Smooth muscle cell (in vitro differentiated cells): ENCODE data around the gene TSPAN10. TPM values are rescaled to one million over a fixed set of nuclear protein-coding genes. Genes with fewer than 3 reads are reported as not detected.

Experiments
- DNase-seq: peaks from one replicate; lab custom pipeline; 2025; ENCODE audit not compliant: unreplicated experiment; lab: John Stamatoyannopoulos, UW
- H2AFZ ChIP-seq: fragments of 200-600 bp; sonication (generic); 2 replicates; pipeline ENCODE4 v1.6.0; 2016; ENCODE audit warnings: antibody characterized with exemption, low read depth, mild to moderate bottlenecking
- H3F3A ChIP-seq: fragments of 200-600 bp; sonication (generic); 2 replicates; pipeline ENCODE4 v1.6.0; 2017; ENCODE audit warnings: antibody characterized with exemption, low read depth
- H3K27ac ChIP-seq: fragments of 200-600 bp; sonication (generic); 2 replicates; pipeline ENCODE4 v1.5.1; 2016; ENCODE audit warnings: low read depth, mild to moderate bottlenecking
- H3K27me3 ChIP-seq: fragments of 200-600 bp; sonication (generic); 2 replicates; pipeline ENCODE4 v1.6.1; 2016; ENCODE audit warnings: low read depth, mild to moderate bottlenecking
- H3K36me3 ChIP-seq: fragments of 200-600 bp; sonication (generic); 2 replicates; pipeline ENCODE4 v1.5.1; 2016; ENCODE audit warnings: low read depth
- H3K4me1 ChIP-seq: fragments of 200-600 bp; sonication (generic); 2 replicates; pipeline ENCODE4 v1.5.1; 2016; ENCODE audit warnings: low read depth
- H3K4me2 ChIP-seq: fragments of 200-600 bp; sonication (generic); 2 replicates; pipeline ENCODE4 v1.6.0; 2016; ENCODE audit warnings: mild to moderate bottlenecking
- H3K4me3 ChIP-seq: fragments of 200-600 bp; sonication (generic); 2 replicates; pipeline ENCODE4 v1.5.1; 2016; ENCODE audit warnings: mild to moderate bottlenecking
- H3K79me2 ChIP-seq: fragments of 200-600 bp; sonication (generic); 2 replicates; pipeline ENCODE4 v1.6.0; 2016; ENCODE audit warnings: low read depth, mild to moderate bottlenecking
- H3K9ac ChIP-seq: fragments of 200-600 bp; sonication (generic); 2 replicates; pipeline ENCODE4 v1.6.0; 2016; ENCODE audit warnings: low read depth
- H3K9me3 ChIP-seq: fragments of 200-600 bp; sonication (generic); replicated peaks from 2 replicates; pipeline ENCODE4 v1.5.1; 2016; ENCODE audit warnings: low read depth
- H4K20me1 ChIP-seq: fragments of 200-600 bp; sonication (generic); 2 replicates; pipeline ENCODE4 v1.6.0; 2016; ENCODE audit warnings: low read depth
- WGBS: methylation state at CpG from one replicate; pipeline ENCODE4 v1.1.7; 2016; ENCODE audit warnings: low lambda C conversion rate; 5-methylcytosine and 5-hydroxymethylcytosine counted together
- microRNA-seq: library from miRNA; unstranded; fragments of <30 nt; microRNA quantifications from one replicate; pipeline ENCODE4, GENCODE V29; 2016; ENCODE audit warnings: borderline number of aligned reads
- polyA plus RNA-seq: library from polyadenylated mRNA; unstranded; fragments of >200 nt; fragmentation: Nextera tagmentation; extraction: Ambion mirVana; gene quantifications from 2 replicates; pipeline ENCODE4 v1.2.1, GENCODE V29; 2016
- small RNA-seq: library from RNA; depleted of rRNA; stranded (forward); fragments of <200 nt; gene quantifications from one replicate; pipeline ENCODE3, GENCODE V24; 2014
- total RNA-seq: library from RNA; depleted of rRNA; stranded (reverse); fragments of >200 nt; gene quantifications from 2 replicates; pipeline ENCODE4 v1.2.3, GENCODE V29; 2014
- TF ChIP-seq, protein P1 (sequence below): fragments of 200-600 bp; sonication (generic); IDR thresholded peaks from 2 replicates; pipeline ENCODE4 v1.5.1; 2017; ENCODE audit warnings: borderline replicate concordance, mild to moderate bottlenecking, antibody characterized with exemption; ENCODE audit not compliant: insufficient read depth, poor library complexity, severe bottlenecking

The TSPAN10 gene
- total and polyA plus RNA-seq, 2 experiments from 2014 or later: 0.67 to 1.2 TPM

DNA sequence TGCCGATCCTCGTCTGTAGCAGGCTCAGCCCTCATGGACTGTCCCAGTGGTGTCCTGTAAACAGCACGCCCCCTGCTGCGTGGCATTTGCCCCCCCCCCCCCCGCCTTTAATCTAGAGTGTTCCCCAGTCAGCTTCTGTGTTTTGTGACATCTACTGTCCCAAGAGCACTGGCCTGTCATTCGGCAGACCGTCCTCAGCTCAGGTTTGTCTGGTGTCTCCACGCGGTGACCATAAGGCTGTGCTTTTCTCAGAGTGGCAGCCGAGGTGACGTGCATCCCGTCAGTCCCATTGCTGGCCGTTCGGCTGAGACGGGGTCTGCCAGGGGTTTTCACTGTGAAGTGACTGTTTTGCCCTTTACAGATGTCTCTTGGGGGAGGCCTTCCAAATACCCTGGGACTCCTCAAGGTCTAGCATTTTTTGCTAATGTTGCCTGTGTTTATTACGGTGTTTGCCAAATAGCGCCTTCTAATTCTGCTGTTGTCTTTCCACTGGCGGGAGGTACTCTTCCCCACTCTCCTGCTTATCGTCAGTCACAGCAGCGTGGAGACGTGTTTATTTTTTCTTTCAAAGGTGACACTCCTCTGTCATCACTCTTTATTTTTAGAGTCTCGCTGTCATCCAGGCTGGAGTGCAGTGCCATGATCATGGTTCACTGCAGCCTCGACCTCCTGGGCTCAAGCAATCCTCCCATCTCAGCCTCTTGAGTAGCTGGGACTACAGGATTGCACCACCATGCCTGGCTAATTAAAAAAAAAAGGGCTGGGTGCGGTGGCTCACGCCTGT lies 60.5 kb downstream of the TSPAN10 start:
- H3K79me2 ChIP-seq: peaks cover 50% of the 10 kb centered on the region
- H3K27ac ChIP-seq: no peak overlapping the region
- peaks cover 9% of the 10 kb centered on the region for H3K4me1 ChIP-seq
- H3K9me3 ChIP-seq: no peaks in the 10 kb centered on the region
- DNase-seq: no peak
- H3K27me3 ChIP-seq: no peaks in the 10 kb centered on the region
- H3K4me2 ChIP-seq: no peak overlapping the region
- peaks cover 56% of the 10 kb centered on the region for H4K20me1 ChIP-seq
- peaks cover 3% of the 10 kb centered on the region for H3F3A ChIP-seq
- TF ChIP-seq, protein P1, sequence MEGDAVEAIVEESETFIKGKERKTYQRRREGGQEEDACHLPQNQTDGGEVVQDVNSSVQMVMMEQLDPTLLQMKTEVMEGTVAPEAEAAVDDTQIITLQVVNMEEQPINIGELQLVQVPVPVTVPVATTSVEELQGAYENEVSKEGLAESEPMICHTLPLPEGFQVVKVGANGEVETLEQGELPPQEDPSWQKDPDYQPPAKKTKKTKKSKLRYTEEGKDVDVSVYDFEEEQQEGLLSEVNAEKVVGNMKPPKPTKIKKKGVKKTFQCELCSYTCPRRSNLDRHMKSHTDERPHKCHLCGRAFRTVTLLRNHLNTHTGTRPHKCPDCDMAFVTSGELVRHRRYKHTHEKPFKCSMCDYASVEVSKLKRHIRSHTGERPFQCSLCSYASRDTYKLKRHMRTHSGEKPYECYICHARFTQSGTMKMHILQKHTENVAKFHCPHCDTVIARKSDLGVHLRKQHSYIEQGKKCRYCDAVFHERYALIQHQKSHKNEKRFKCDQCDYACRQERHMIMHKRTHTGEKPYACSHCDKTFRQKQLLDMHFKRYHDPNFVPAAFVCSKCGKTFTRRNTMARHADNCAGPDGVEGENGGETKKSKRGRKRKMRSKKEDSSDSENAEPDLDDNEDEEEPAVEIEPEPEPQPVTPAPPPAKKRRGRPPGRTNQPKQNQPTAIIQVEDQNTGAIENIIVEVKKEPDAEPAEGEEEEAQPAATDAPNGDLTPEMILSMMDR: no peak
- no peak overlapping the region for H2AFZ ChIP-seq
- no peaks in the 10 kb centered on the region for H3K36me3 ChIP-seq
- no peak overlapping the region for H3K4me3 ChIP-seq
- no peak overlapping the region for H3K9ac ChIP-seq
- 93% methylated on average over 25 of the region's 25 CpGs for WGBS

Small RNA genes within 50 kb of the gene (microRNA-seq; reads per million reads assigned to microRNA genes)
- 2.3 reads per million for gene MIR6786

Small RNA genes within 50 kb of the gene (small RNA-seq; reads per million reads assigned to genes)
- gene MIR6786: 0.13 reads per million

Other genes with a start within 250 kb of the TSPAN10 start
- 4.6 and 5.4 TPM in 2 replicates for gene BAHCC1, start 241.7 kb upstream of the TSPAN10 start, total RNA-seq
- 3.2 and 3.9 TPM in 2 replicates for gene BAHCC1, start 241.7 kb upstream of the TSPAN10 start, polyA plus RNA-seq
- 6,157 and 6,793 TPM in 2 replicates for gene ACTG1, start 124.4 kb upstream of the TSPAN10 start, total RNA-seq
- 5,089 and 5,332 TPM in 2 replicates for gene ACTG1, start 124.4 kb upstream of the TSPAN10 start, polyA plus RNA-seq
- gene FSCN2, start 108.8 kb upstream of the TSPAN10 start, total RNA-seq: 0.63 and 2.2 TPM in 2 replicates
- gene FSCN2, start 108.8 kb upstream of the TSPAN10 start, polyA plus RNA-seq: 0.56 and 0.72 TPM in 2 replicates
- gene FAAP100, start 84.8 kb upstream of the TSPAN10 start, total RNA-seq: 17.9 and 19.4 TPM in 2 replicates
- 25.4 and 28.5 TPM in 2 replicates for gene FAAP100, start 84.8 kb upstream of the TSPAN10 start, polyA plus RNA-seq
- gene NPLOC4, start 84 bp upstream of the TSPAN10 start, total RNA-seq: 46.3 and 58.1 TPM in 2 replicates
- gene NPLOC4, start 84 bp upstream of the TSPAN10 start, polyA plus RNA-seq: 52.0 and 60.9 TPM in 2 replicates
- gene PDE6G, start 19.3 kb downstream of the TSPAN10 start, total RNA-seq: 1.3 and 14.5 TPM in 2 replicates
- gene PDE6G, start 19.3 kb downstream of the TSPAN10 start, polyA plus RNA-seq: 3.2 and 5.3 TPM in 2 replicates
- gene OXLD1, start 29.4 kb downstream of the TSPAN10 start, total RNA-seq: 13.0 and 26.6 TPM in 2 replicates
- gene OXLD1, start 29.4 kb downstream of the TSPAN10 start, polyA plus RNA-seq: 32.1 and 32.3 TPM in 2 replicates
- gene CCDC137, start 29.5 kb downstream of the TSPAN10 start, total RNA-seq: 5.0 and 8.1 TPM in 2 replicates
- 24.6 and 30.2 TPM in 2 replicates for gene CCDC137, start 29.5 kb downstream of the TSPAN10 start, polyA plus RNA-seq
- 22.3 and 24.0 TPM in 2 replicates for gene ARL16, start 46.6 kb downstream of the TSPAN10 start, total RNA-seq
- 62.1 and 77.3 TPM in 2 replicates for gene ARL16, start 46.6 kb downstream of the TSPAN10 start, polyA plus RNA-seq
- 64.9 and 68.0 TPM in 2 replicates for gene HGS, start 46.8 kb downstream of the TSPAN10 start, total RNA-seq
- gene HGS, start 46.8 kb downstream of the TSPAN10 start, polyA plus RNA-seq: 164 and 194 TPM in 2 replicates
- 16.5 and 22.2 TPM in 2 replicates for gene MRPL12, start 66.2 kb downstream of the TSPAN10 start, total RNA-seq
- 83.6 and 92.4 TPM in 2 replicates for gene MRPL12, start 66.2 kb downstream of the TSPAN10 start, polyA plus RNA-seq
- gene SLC25A10, start 75.1 kb downstream of the TSPAN10 start, total RNA-seq: 8.4 and 11.3 TPM in 2 replicates
- 13.0 and 21.0 TPM in 2 replicates for gene SLC25A10, start 75.1 kb downstream of the TSPAN10 start, polyA plus RNA-seq
- not detected in 2 replicates for gene GCGR, start 167.0 kb downstream of the TSPAN10 start, total RNA-seq
- gene GCGR, start 167.0 kb downstream of the TSPAN10 start, polyA plus RNA-seq: 0.58 TPM in 1 of 2 replicates, not detected in the other
- gene MCRIP1, start 196.1 kb downstream of the TSPAN10 start, total RNA-seq: 85.1 and 85.8 TPM in 2 replicates
- 194 and 208 TPM in 2 replicates for gene MCRIP1, start 196.1 kb downstream of the TSPAN10 start, polyA plus RNA-seq
- 0.58 and 3.1 TPM in 2 replicates for gene PPP1R27, start 197.9 kb downstream of the TSPAN10 start, total RNA-seq
- gene PPP1R27, start 197.9 kb downstream of the TSPAN10 start, polyA plus RNA-seq: 0.79 and 1.6 TPM in 2 replicates
- 1,406 and 1,593 TPM in 2 replicates for gene P4HB, start 223.3 kb downstream of the TSPAN10 start, total RNA-seq
- gene P4HB, start 223.3 kb downstream of the TSPAN10 start, polyA plus RNA-seq: 1,326 and 1,526 TPM in 2 replicates
- 67.6 and 256 TPM in 2 replicates for gene ARHGDIA, start 234.1 kb downstream of the TSPAN10 start, total RNA-seq
- 353 and 360 TPM in 2 replicates for gene ARHGDIA, start 234.1 kb downstream of the TSPAN10 start, polyA plus RNA-seq